ENCODE data around the gene ZBTB17. TPM values are rescaled to one million over a fixed set of nuclear protein-coding genes. Genes with fewer than 3 reads are reported as not detected.
A peak's percentile ranks its signal among the peaks of the same experiment; 100 is the strongest.
"Not testable (repeated sequence)": the region's sequence is repeated elsewhere in the genome, so short reads cannot be mapped to it uniquely, and the experiment has no call there.

The ZBTB17 gene
- total RNA-seq, 4 donors from 2014 or later: 52.1 to 138 (median 56.6) TPM

DNA sequence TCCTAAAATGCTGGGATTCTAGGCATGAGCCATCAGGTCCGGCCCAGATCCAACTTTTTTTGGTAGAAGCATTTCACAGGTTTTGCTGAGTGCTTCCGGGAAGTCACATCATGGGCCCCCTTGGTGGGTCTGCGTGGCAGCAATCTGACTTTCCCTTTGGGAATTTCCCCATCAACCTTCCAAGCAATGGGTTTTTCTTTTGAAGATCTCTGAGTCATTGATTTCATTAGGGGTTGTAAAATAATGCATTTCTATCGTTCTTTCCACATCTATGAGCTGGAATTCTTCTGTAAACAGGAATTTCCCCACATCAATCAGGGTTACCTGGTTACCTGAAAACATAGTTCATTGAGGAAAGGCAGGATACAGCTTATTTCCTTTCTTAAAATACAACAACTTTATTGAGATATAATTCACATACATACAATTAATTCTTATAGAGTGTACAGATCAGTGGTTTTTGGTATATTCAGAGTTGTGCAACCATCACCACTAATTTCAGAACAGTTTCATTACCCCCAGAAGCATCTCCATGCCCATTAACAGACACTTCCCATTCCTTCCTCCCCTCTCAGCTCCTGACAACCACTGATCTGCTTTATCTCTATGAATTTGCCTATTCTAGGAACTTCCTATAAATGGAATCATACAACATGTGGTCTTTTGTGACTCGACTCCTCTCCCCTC lies 9.9 kb upstream of the ZBTB17 start:
- Histone ChIP-seq H3K27ac (no peak overlapping the region), H3K9me3 (no peaks in the 10 kb centered on the region), H3K27me3 (no peaks in the 10 kb centered on the region), H3K4me1 (no peaks in the 10 kb centered on the region), H3K4me3 (no peak overlapping the region), H3K36me3 (no peaks in the 10 kb centered on the region)
- no peak for TF ChIP-seq CTCF (IDR thresholded peaks at IDR 0.05)
- TF ChIP-seq POLR2A (IDR thresholded peaks at IDR 0.05): no peak
- peak in 1 of 3 donors; percentile 6 for DNase-seq

- DNase-seq: no peak
- Histone ChIP-seq H3K9me3 (no peaks in the 10 kb centered on the region), H3K4me1 (no peaks in the 10 kb centered on the region), H3K27me3 (no peaks in the 10 kb centered on the region), H3K27ac (no peak overlapping the region), H3K36me3 (no peaks in the 10 kb centered on the region), H3K4me3 (no peak overlapping the region)
- TF ChIP-seq POLR2A (IDR thresholded peaks at IDR 0.05): no peak
- no peak for TF ChIP-seq CTCF (IDR thresholded peaks at IDR 0.05)
Observed at GRCh38 chr1:15983275-15983674, 7.4 kb upstream of the ZBTB17 start.

- H3K4me1 ChIP-seq: no peaks in the 10 kb centered on the region
- H3K9me3 ChIP-seq: no peaks in the 10 kb centered on the region
- H3K27ac ChIP-seq: no peak overlapping the region
- no peaks in the 10 kb centered on the region for H3K36me3 ChIP-seq
- TF ChIP-seq CTCF (IDR thresholded peaks at IDR 0.05) (no peak), POLR2A (IDR thresholded peaks at IDR 0.05) (no peak)
- H3K27me3 ChIP-seq: no peaks in the 10 kb centered on the region
- H3K4me3 ChIP-seq: no peak overlapping the region
- DNase-seq: no peak
Observed at GRCh38 chr1:15981679-15982078, 5.8 kb upstream of the ZBTB17 start.

DNA sequence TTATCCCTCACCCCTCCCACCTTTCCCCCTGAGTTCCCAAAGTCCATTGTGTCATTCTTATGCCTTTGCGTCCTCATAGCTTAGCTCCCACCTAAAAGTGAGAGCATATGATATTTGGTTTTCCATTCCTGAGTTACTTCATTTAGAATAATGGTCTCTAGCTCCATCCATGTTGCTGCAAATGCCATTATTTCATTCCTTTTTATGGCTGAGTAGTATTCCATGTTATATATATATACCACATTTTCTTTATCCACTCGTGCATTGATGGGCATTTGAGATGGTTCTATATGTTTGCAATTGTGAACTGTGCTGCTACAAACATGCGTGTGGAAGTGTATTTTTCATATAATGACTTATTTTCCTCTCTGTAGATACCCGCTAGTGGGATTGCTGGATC lies 2.0 kb upstream of the ZBTB17 start:
- H3K36me3 ChIP-seq, H3K27ac ChIP-seq, H3K27me3 ChIP-seq, DNase-seq, H3K4me3 ChIP-seq, H3K9me3 ChIP-seq: not testable (repeated sequence)
- peaks cover 0 to 15% (median 3%) of the 10 kb centered on the region in 4 donors for H3K4me1 ChIP-seq

DNA sequence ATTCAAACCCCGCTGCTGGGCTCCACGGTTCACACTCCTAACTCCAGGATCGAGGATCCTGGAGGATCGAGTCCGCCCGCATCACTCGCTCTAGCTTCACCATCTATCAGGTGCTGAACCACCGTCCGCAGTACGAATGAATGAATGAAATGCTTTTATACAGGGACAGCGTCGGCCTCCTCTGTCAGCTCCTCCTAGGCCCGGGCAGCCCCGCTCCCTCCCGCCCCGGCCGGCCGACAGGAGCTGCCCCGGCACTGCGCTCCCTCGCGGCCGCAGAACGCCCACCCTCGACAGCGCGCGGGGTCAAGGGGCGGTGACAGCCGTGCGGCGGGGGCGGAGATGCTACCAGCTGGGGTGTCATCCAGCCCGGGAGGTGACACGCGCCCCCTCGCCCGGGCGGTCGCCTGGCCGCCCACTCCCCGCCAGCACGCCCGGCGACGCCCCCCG lies 520 bp downstream of the ZBTB17 start:
- TF ChIP-seq CTCF (IDR thresholded peaks at IDR 0.05) (no peak), POLR2A (IDR thresholded peaks at IDR 0.05) (no peak)
- Histone ChIP-seq H3K36me3 (peaks cover 0 to 10% (median 0%) of the 10 kb centered on the region in 3 donors), H3K27ac (peak overlapping the region; percentile 73 to 91 (median 78)), H3K9me3 (no peaks in the 10 kb centered on the region), H3K4me3 (peak overlapping the region; percentile 72 to 93 (median 92)), H3K27me3 (no peaks in the 10 kb centered on the region), H3K4me1 (peaks cover 0 to 15% (median 3%) of the 10 kb centered on the region in 4 donors)
- DNase-seq: peak in 2 of 3 donors; percentile 64 to 80

GRCh38 chr1:15974855-15975254 lies 1.0 kb downstream of the ZBTB17 start:
- peaks cover 0 to 15% (median 3%) of the 10 kb centered on the region in 4 donors for H3K4me1 ChIP-seq
- TF ChIP-seq CTCF (IDR thresholded peaks at IDR 0.05) (no peak), POLR2A (IDR thresholded peaks at IDR 0.05) (no peak)
- H3K4me3 ChIP-seq: peak overlapping the region; percentile 72 to 93 (median 92)
- peak overlapping the region in 3 of 4 donors; percentile 73 to 91 (median 79) for H3K27ac ChIP-seq
- peaks cover 0 to 10% (median 0%) of the 10 kb centered on the region in 3 donors for H3K36me3 ChIP-seq
- H3K9me3 ChIP-seq: no peaks in the 10 kb centered on the region
- peak in 1 of 3 donors; percentile 44 for DNase-seq
- H3K27me3 ChIP-seq: no peaks in the 10 kb centered on the region

Data from Peyer's patch (tissue), 4 donors.